IMR-90 (cell line): ENCODE results near the gene ATP11A. TPM values are rescaled to one million over a fixed set of nuclear protein-coding genes. Genes with fewer than 3 reads are reported as not detected.

Experiments
- ATAC-seq: fragments of 200-7000 bp; cut with Tn5 transposase; 2 replicates; pipeline ENCODE4 v1.9.1; 2020; ENCODE audit warnings: low read depth, mild to moderate bottlenecking, moderate library complexity
- BruUV-seq: library from RNA; stranded (reverse); fragments of 400-500 nt; replicated peaks from 2 replicates; lab custom pipeline; 2021; lab: Mats Ljungman, UMichigan
- CTCF ChIA-PET: fragments of 300-600 bp; formaldehyde crosslinking; extraction: SDS; loops from one replicate; lab custom pipeline; 2021; ENCODE audit warnings: antibody characterized with exemption; lab: Yijun Ruan, JAX
- POLR2A ChIA-PET: fragments of 300-600 bp; sonication (Branson Sonifier 250); formaldehyde crosslinking; loops from one replicate; lab custom pipeline; 2022; ENCODE audit warnings: antibody characterized with exemption; ENCODE audit not compliant: unreplicated experiment; lab: Charles Lee
- DNase-seq: peaks from one replicate; pipeline ENCODE4 v3.0.0; 2013
- H2AFZ ChIP-seq: replicated peaks from 2 replicates; pipeline ENCODE3; 2013; ENCODE audit warnings: low read length, mild to moderate bottlenecking; ENCODE audit not compliant: poor library complexity
- H2AK5ac ChIP-seq: 2 replicates; pipeline ENCODE4 v1.6.1; 2013; ENCODE audit warnings: low read depth, low read length, inconsistent platforms
- H2AK9ac ChIP-seq: replicated peaks from 2 replicates; pipeline ENCODE3; 2013; ENCODE audit warnings: mild to moderate bottlenecking, low read depth, low read length, moderate library complexity; ENCODE audit not compliant: poor library complexity
- H2BK120ac ChIP-seq: 2 replicates; pipeline ENCODE4 v1.6.1; 2013; ENCODE audit warnings: low read depth, low read length, inconsistent platforms
- H2BK15ac ChIP-seq: 3 replicates; pipeline ENCODE4 v1.6.1; 2013; ENCODE audit warnings: low read depth, low read length, inconsistent platforms
- H2BK20ac ChIP-seq: 2 replicates; pipeline ENCODE4 v1.6.1; 2013; ENCODE audit warnings: low read depth, mild to moderate bottlenecking, inconsistent platforms, low read length, moderate library complexity
- H2BK5ac ChIP-seq: 2 replicates; pipeline ENCODE4 v1.6.1; 2013; ENCODE audit warnings: mild to moderate bottlenecking, low read depth, low read length, inconsistent platforms; ENCODE audit not compliant: poor library complexity, severe bottlenecking
- H3K14ac ChIP-seq: replicated peaks from 2 replicates; pipeline ENCODE4 v1.6.1; 2013; ENCODE audit warnings: low read depth, low read length, inconsistent platforms
- H3K18ac ChIP-seq: 2 replicates; pipeline ENCODE4 v1.6.1; 2013; ENCODE audit warnings: low read depth, low read length, control low read depth
- H3K23ac ChIP-seq: 2 replicates; pipeline ENCODE4 v1.6.1; 2013; ENCODE audit warnings: low read depth, low read length, inconsistent platforms
- H3K27ac ChIP-seq: 2 replicates; pipeline ENCODE4 v1.5.1; 2013; ENCODE audit warnings: mild to moderate bottlenecking, control low read depth, low read length; ENCODE audit not compliant: insufficient read depth
- H3K27me3 ChIP-seq: 2 replicates; pipeline ENCODE4 v1.6.1; 2013; ENCODE audit warnings: low read length; ENCODE audit not compliant: control insufficient read depth, insufficient read depth
- H3K36me3 ChIP-seq: 2 replicates; pipeline ENCODE4 v1.6.1; 2013; ENCODE audit warnings: low read length, mixed read lengths; ENCODE audit not compliant: control insufficient read depth, insufficient read depth
- H3K4ac ChIP-seq: 2 replicates; pipeline ENCODE4 v1.6.1; 2013; ENCODE audit warnings: low read depth, low read length, inconsistent platforms
- H3K4me1 ChIP-seq: 2 replicates; pipeline ENCODE4 v1.6.1; 2013; ENCODE audit warnings: low read length, mixed read lengths; ENCODE audit not compliant: control insufficient read depth, insufficient read depth
- H3K4me2 ChIP-seq: 2 replicates; pipeline ENCODE4 v1.6.1; 2013; ENCODE audit warnings: low read depth, mild to moderate bottlenecking, control low read depth, low read length, moderate library complexity
- H3K4me3 ChIP-seq: 2 replicates; pipeline ENCODE4 v1.5.1; 2013; ENCODE audit warnings: low read depth, mild to moderate bottlenecking, control low read depth, low read length, moderate library complexity; ENCODE audit not compliant: insufficient read depth
- H3K56ac ChIP-seq: 2 replicates; pipeline ENCODE4 v1.6.1; 2013; ENCODE audit warnings: low read length, inconsistent platforms; ENCODE audit not compliant: insufficient read depth; ENCODE audit errors: extremely low read depth
- H3K79me1 ChIP-seq, 2 experiments: 2 replicates each; pipeline ENCODE4 v1.6.1; 2013; ENCODE audit warnings: low read length in 2 of 2, inconsistent platforms in 1 of 2, low read depth in 1 of 2
- H3K9ac ChIP-seq: 2 replicates; pipeline ENCODE4 v1.6.1; 2013; ENCODE audit warnings: low read depth, low read length, control low read depth
- H3K9me1 ChIP-seq: 2 replicates; pipeline ENCODE4 v1.6.1; 2013; ENCODE audit warnings: low read length, inconsistent platforms; ENCODE audit not compliant: insufficient read depth
- H3K9me3 ChIP-seq: 2 replicates; pipeline ENCODE4 v1.6.1; 2013; ENCODE audit warnings: low read length; ENCODE audit not compliant: control insufficient read depth, insufficient read depth
- H4K20me1 ChIP-seq: 2 replicates; pipeline ENCODE4 v1.6.1; 2013; ENCODE audit warnings: low read length, inconsistent platforms; ENCODE audit not compliant: insufficient read depth
- H4K5ac ChIP-seq: 2 replicates; pipeline ENCODE4 v1.6.1; 2013; ENCODE audit warnings: mild to moderate bottlenecking, low read depth, low read length, control low read depth
- H4K8ac ChIP-seq, 2 experiments: 2 replicates each; pipeline ENCODE4 v1.6.1; 2013; ENCODE audit warnings: low read depth in 2 of 2, low read length in 2 of 2, control low read depth in 1 of 2, inconsistent platforms in 1 of 2
- H4K91ac ChIP-seq: 2 replicates; pipeline ENCODE4 v1.6.1; 2013; ENCODE audit warnings: low read depth, low read length, inconsistent platforms; ENCODE audit not compliant: insufficient read depth
- BHLHE40 ChIP-seq: fragments of 150-350 bp; IDR thresholded peaks from 2 replicates; pipeline ENCODE4 v1.6.1; 2016; ENCODE audit warnings: mild to moderate bottlenecking, low read depth, low read length
- CEBPB ChIP-seq: IDR thresholded peaks from 2 replicates; pipeline ENCODE4 v1.6.1; 2012; ENCODE audit warnings: low read depth, low read length, improper control_type of control experiment
- CHD1 ChIP-seq: IDR thresholded peaks from 2 replicates; pipeline ENCODE4 v1.6.1; 2012; ENCODE audit warnings: low read depth, low read length, improper control_type of control experiment
- FOS ChIP-seq: fragments of 150-350 bp; IDR thresholded peaks from 2 replicates; pipeline ENCODE4 v1.6.1; 2016; ENCODE audit warnings: low read depth, low read length
- MAFK ChIP-seq: IDR thresholded peaks from 2 replicates; pipeline ENCODE4 v1.6.1; 2012; ENCODE audit warnings: low read depth, low read length, improper control_type of control experiment
- MAZ ChIP-seq: IDR thresholded peaks from 2 replicates; pipeline ENCODE4 v1.6.1; 2012; ENCODE audit warnings: low read depth, mild to moderate bottlenecking, low read length, improper control_type of control experiment, moderate library complexity, borderline replicate concordance
- MXI1 ChIP-seq: IDR thresholded peaks from 2 replicates; pipeline ENCODE4 v1.6.1; 2012; ENCODE audit warnings: low read depth, mild to moderate bottlenecking, low read length, moderate library complexity, borderline replicate concordance
- NFE2L2 ChIP-seq: fragments of 150-350 bp; IDR thresholded peaks from 2 replicates; pipeline ENCODE4 v1.6.1; 2016; ENCODE audit warnings: low read depth, mild to moderate bottlenecking, low read length
- POLR2A ChIP-seq: IDR thresholded peaks from 2 replicates; pipeline ENCODE4 v1.6.1; 2012; ENCODE audit warnings: mild to moderate bottlenecking, low read depth, low read length
- RAD21 ChIP-seq: IDR thresholded peaks from 2 replicates; pipeline ENCODE4 v1.6.1; 2012; ENCODE audit warnings: low read length, improper control_type of control experiment
- RCOR1 ChIP-seq: IDR thresholded peaks from 2 replicates; pipeline ENCODE4 v1.6.1; 2012; ENCODE audit warnings: mild to moderate bottlenecking, low read length, improper control_type of control experiment; ENCODE audit not compliant: insufficient replicate concordance
- RFX5 ChIP-seq: IDR thresholded peaks from 2 replicates; pipeline ENCODE4 v1.8.0; 2012; ENCODE audit warnings: low read depth, mild to moderate bottlenecking, low read length, moderate library complexity
- SMC3 ChIP-seq: fragments of 150-350 bp; IDR thresholded peaks from 2 replicates; pipeline ENCODE4 v1.6.1; 2016; ENCODE audit warnings: low read depth, mild to moderate bottlenecking, antibody characterized with exemption, low read length, moderate library complexity
- WGBS, 2 experiments: methylation state at CpG; one replicate each; pipeline versions ENCODE4 v1.1.5 to v1.1.7; 2013; ENCODE audit warnings: missing lambda C conversion rate in 2 of 2; ENCODE audit not compliant: insufficient read length in 1 of 2; ENCODE audit errors: extremely low coverage in 2 of 2; 5-methylcytosine and 5-hydroxymethylcytosine counted together
- dilution Hi-C: fragments of 300-500 bp; cut with HindIII; formaldehyde crosslinking; loops from one replicate; pipeline ENCODE4 v1.14.3; 2018; ENCODE audit warnings: low sequenced_read_pairs; ENCODE audit not compliant: unreplicated experiment
- in situ Hi-C: fragments of 300-500 bp; cut with MboI; formaldehyde crosslinking; loops from 3 replicates; pipeline ENCODE4 v1.14.3; 2019; ENCODE audit warnings: low sequenced_read_pairs, inconsistent platforms, mixed read lengths
- intact Hi-C: fragments of 100-400 bp; cut with micrococcal nuclease; formaldehyde crosslinking; loops from 2 replicates; pipeline ENCODE4 v1.10.0; 2022
- polyA plus RNA-seq, 3 experiments: library from polyadenylated mRNA; depleted of rRNA; stranded (reverse); fragments of >200 nt; gene quantifications; 2 replicates each; pipeline ENCODE4 v1.2.3, GENCODE V29; 2012; ENCODE audit warnings: low replicate concordance in 1 of 3
- total RNA-seq: library from RNA; depleted of rRNA; stranded (reverse); fragments of >200 nt; gene quantifications from 2 replicates; pipeline ENCODE4 v1.2.3, GENCODE V29; 2012
- TF ChIP-seq, protein P1 (sequence below): fragments of 150-350 bp; IDR thresholded peaks from 2 replicates; pipeline ENCODE4 v1.6.1; 2016; ENCODE audit warnings: low read depth, mild to moderate bottlenecking, low read length, moderate library complexity, borderline replicate concordance

Gene ATP11A
- total and polyA plus RNA-seq, 2 of the 4 experiments (the other 2 are of a cell fraction): 8.4 to 12.0 TPM

DNA sequence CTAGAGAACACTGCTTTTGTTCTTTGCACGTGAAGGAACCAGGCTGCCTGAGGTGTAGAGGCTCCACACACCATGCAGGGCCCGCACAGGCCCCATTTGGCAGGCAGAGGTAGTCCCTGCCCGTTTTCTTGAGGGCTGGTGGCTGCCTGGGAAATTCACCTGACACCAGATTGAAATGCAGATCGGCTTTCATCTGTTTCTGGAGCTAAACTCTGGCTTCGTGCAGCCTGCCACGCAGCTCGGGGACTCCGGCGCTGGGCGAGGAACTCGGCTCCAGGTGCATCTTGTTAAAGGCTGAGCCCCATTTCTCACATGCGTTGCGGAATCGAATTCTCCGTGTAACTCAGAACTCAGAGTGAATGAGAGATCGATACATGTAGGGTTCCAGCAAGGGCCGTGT, 37.7 kb downstream of the ATP11A start (continued):
- TF ChIP-seq RCOR1 (no peak), NFE2L2 (no peak), MAFK (no peak), MAZ (no peak), RAD21 (no peak)

DNA sequence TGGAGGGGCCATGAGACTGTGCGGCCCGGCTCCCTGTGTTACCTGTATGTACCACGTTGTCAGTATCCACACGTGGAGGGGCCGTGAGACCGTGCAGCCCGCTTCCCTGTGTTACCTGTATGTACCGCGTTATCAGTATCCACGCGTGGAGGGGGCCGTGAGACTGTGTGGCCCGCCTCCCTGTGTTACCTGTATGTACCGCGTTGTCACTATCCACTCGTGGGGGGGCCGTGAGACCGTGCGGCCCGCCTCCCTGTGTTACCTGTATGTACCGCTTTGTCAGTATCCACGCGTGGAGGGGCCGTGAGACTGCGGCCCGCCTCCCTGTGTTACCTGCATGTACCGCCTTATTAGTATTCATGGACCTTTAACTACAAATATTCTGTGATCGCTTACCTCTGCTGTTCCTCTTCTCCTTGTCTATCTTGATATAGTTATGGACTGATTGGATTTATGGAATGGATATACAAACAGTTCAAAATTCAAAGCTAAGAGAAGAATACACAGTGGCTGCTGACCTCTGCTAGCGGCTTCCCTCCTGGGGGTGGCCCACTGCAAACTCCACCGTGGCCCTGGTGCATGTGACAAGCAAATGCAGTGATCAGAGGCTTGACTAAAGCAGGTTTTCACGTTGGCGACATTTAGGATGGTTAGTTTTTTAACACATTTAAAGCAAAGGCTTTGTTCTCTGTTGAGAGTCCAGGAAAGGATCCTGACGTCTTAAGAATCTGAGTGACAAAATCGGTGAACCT, 38.7 kb downstream of the ATP11A start:
- H3K4me1 ChIP-seq: peaks cover 18% of the 10 kb centered on the region
- peaks cover 21% of the 10 kb centered on the region for H3K9me1 ChIP-seq
- H3K9ac ChIP-seq: no peak overlapping the region
- H2AFZ ChIP-seq: no peak overlapping the region
- H3K23ac ChIP-seq: no peak overlapping the region
- 97% methylated on average over 16 of the region's 34 CpGs; no CpG with 5 or more reads in 1 of the 2 experiments for WGBS, 2 experiments
- H3K4ac ChIP-seq: no peak overlapping the region
- no peaks in the 10 kb centered on the region for H3K36me3 ChIP-seq
- peaks cover 25 to 32% of the 10 kb centered on the region in 2 experiments for H3K79me1 ChIP-seq
- H4K8ac ChIP-seq: no peak overlapping the region
- H3K14ac ChIP-seq: no peak overlapping the region
- BruUV-seq: no TSS peak
- H2BK120ac ChIP-seq: no peak overlapping the region
- TF ChIP-seq, protein P1, sequence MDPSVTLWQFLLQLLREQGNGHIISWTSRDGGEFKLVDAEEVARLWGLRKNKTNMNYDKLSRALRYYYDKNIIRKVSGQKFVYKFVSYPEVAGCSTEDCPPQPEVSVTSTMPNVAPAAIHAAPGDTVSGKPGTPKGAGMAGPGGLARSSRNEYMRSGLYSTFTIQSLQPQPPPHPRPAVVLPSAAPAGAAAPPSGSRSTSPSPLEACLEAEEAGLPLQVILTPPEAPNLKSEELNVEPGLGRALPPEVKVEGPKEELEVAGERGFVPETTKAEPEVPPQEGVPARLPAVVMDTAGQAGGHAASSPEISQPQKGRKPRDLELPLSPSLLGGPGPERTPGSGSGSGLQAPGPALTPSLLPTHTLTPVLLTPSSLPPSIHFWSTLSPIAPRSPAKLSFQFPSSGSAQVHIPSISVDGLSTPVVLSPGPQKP: no peak
- TF ChIP-seq RCOR1 (no peak), MXI1 (no peak), RFX5 (no peak), BHLHE40 (no peak), POLR2A (no peak), CHD1 (no peak), MAZ (no peak), FOS (no peak), CEBPB (no peak), SMC3 (no peak)
- H3K4me3 ChIP-seq: no peak overlapping the region
- no peak overlapping the region for H2BK15ac ChIP-seq
- H3K18ac ChIP-seq: no peak overlapping the region
- no peaks in the 10 kb centered on the region for H3K9me3 ChIP-seq
- dilution Hi-C loops (no loop called here), intact Hi-C loops (no loop called here), in situ Hi-C loops (no loop called here)
- H3K27ac ChIP-seq: no peak overlapping the region
- POLR2A ChIA-PET: no interaction called here
- DNase-seq: no peak
- CTCF ChIA-PET: no interaction called here
- no peak overlapping the region for H2BK20ac ChIP-seq
- no peak overlapping the region for H3K56ac ChIP-seq
- H3K27me3 ChIP-seq: no peaks in the 10 kb centered on the region
- ATAC-seq: no peak
- H2AK5ac ChIP-seq: no peak overlapping the region
- H4K91ac ChIP-seq: no peak overlapping the region
- H2AK9ac ChIP-seq: no peak overlapping the region
- no peak overlapping the region for H2BK5ac ChIP-seq
- H4K5ac ChIP-seq: no peak overlapping the region
- H4K20me1 ChIP-seq: peaks cover 18% of the 10 kb centered on the region; the same call in 1 of the 2 replicates
- H3K4me2 ChIP-seq: no peak overlapping the region
